ENCODE results near the gene POGLUT3.

The POGLUT3 gene

GRCh38 chr11:108498046-108498815, at the start of gene POGLUT3:
Gene POGLUT3 (minus strand): TSS chr11:108498384. CDS start chr11:108498366, 18 bp downstream.
- no peaks in the 10 kb centered on the region for H3K36me3 ChIP-seq (ENCODE audit: control insufficient read depth, insufficient read depth, low read length)
- H3K27ac ChIP-seq = peak within 1 kb of the TSS; percentile 94

GRCh38 chr11:108545909-108546501, 47.8 kb upstream of the POGLUT3 start:
- Histone ChIP-seq H3K9ac (no peak overlapping the region), H3K4me1 (peaks cover 12% of the 10 kb centered on the region), H3K4me3 (ENCODE audit: low read depth, low read length) (no peak overlapping the region), H3K27ac (no peak overlapping the region), H3K36me3 (ENCODE audit: control insufficient read depth, insufficient read depth, low read length) (no peaks in the 10 kb centered on the region), H2AFZ (no peak overlapping the region), H3K9me3 (ENCODE audit: control insufficient read depth, low read length) (no peaks in the 10 kb centered on the region), H3K79me2 (peaks cover 22% of the 10 kb centered on the region), H3K4me2 (ENCODE audit: low read length) (no peak overlapping the region), H3K27me3 (ENCODE audit: control insufficient read depth, insufficient read depth, low read length) (no peaks in the 10 kb centered on the region)
- TF ChIP-seq CTCF (IDR thresholded peaks at IDR 0.05) = no peak

More at GRCh38 chr11:108498046-108498815, at the start of gene POGLUT3:
- Histone ChIP-seq H3K9ac (peak within 1 kb of the TSS; percentile 80), H3K4me1 (peaks cover 12% of the 10 kb centered on the region), H2AFZ (peak within 1 kb of the TSS; percentile 87), H3K4me3 (ENCODE audit: low read depth, low read length) (peak within 1 kb of the TSS; percentile 68), H3K4me2 (ENCODE audit: low read length) (peak within 1 kb of the TSS; percentile 72), H3K79me2 (peaks cover 5% of the 10 kb centered on the region), H3K27me3 (ENCODE audit: control insufficient read depth, insufficient read depth, low read length) (no peaks in the 10 kb centered on the region), H3K9me3 (ENCODE audit: control insufficient read depth, low read length) (no peaks in the 10 kb centered on the region)
- TF ChIP-seq CTCF (IDR thresholded peaks at IDR 0.05) = no peak

GRCh38 chr11:108543316-108543964, 45.3 kb upstream of the POGLUT3 start:
- Histone ChIP-seq H3K27me3 (ENCODE audit: control insufficient read depth, insufficient read depth, low read length) (no peaks in the 10 kb centered on the region), H3K9ac (no peak overlapping the region), H3K27ac (no peak overlapping the region), H3K4me3 (ENCODE audit: low read depth, low read length) (no peak overlapping the region), H3K4me2 (ENCODE audit: low read length) (no peak overlapping the region), H3K79me2 (peaks cover 10% of the 10 kb centered on the region), H3K9me3 (ENCODE audit: control insufficient read depth, low read length) (no peaks in the 10 kb centered on the region), H3K36me3 (ENCODE audit: control insufficient read depth, insufficient read depth, low read length) (no peaks in the 10 kb centered on the region), H3K4me1 (peaks cover under 1% of the 10 kb centered on the region), H2AFZ (no peak overlapping the region)
- TF ChIP-seq CTCF (IDR thresholded peaks at IDR 0.05) = no peak

- no peak overlapping the region for H3K9ac ChIP-seq
- peaks cover 4% of the 10 kb centered on the region for H3K4me1 ChIP-seq
- H3K4me2 ChIP-seq (ENCODE audit: low read length) = no peak overlapping the region
- no peak overlapping the region for H3K4me3 ChIP-seq (ENCODE audit: low read depth, low read length)
- H3K36me3 ChIP-seq (ENCODE audit: control insufficient read depth, insufficient read depth, low read length) = no peaks in the 10 kb centered on the region
- no peak overlapping the region for H3K27ac ChIP-seq
- no peak overlapping the region for H2AFZ ChIP-seq
- H3K9me3 ChIP-seq (ENCODE audit: control insufficient read depth, low read length) = no peaks in the 10 kb centered on the region
- no peaks in the 10 kb centered on the region for H3K27me3 ChIP-seq (ENCODE audit: control insufficient read depth, insufficient read depth, low read length)
- TF ChIP-seq CTCF (IDR thresholded peaks at IDR 0.05) = no peak
- peaks cover 10% of the 10 kb centered on the region for H3K79me2 ChIP-seq
Measured at GRCh38 chr11:108541531-108541930, 43.3 kb upstream of the POGLUT3 start.
